ENCODE results near the gene GMEB2. TPM values are rescaled to one million over a fixed set of nuclear protein-coding genes. Genes with fewer than 3 reads are reported as not detected.
"Not testable (repeated sequence)": the region's sequence is repeated elsewhere in the genome, so short reads cannot be mapped to it uniquely, and the experiment has no call there.

Gene GMEB2
- total RNA-seq, 1 donor from 2014 or later, result 11.2 TPM

DNA sequence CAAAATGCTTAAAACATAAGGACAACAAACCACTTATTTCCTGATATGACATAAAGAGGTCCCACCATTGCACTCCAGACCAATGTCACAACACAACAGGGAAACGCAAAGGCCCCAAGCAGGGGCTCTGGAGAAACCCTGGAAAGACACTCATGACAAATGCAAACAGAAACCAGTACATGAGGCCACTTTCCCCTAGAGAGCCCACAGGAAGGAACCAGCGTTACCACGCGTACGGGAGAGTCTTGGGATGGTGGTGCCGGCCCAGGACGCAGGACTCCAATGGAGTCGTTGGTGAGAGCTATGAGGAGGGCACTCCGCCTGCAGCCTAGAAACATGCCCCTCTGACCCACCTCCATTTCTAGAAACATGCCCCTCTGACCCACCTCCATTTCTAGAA, 20.2 kb downstream of the GMEB2 start:
- peaks cover 9% of the 10 kb centered on the region for H3K27me3 Mint-ChIP-seq (ENCODE audit: unreplicated experiment)
- H3K4me1 Mint-ChIP-seq (ENCODE audit: unreplicated experiment), result no peaks in the 10 kb centered on the region
- H3K27ac Mint-ChIP-seq (ENCODE audit: unreplicated experiment), result peak overlapping the region; percentile 30
- no peak overlapping the region for H3K4me3 Mint-ChIP-seq (ENCODE audit: unreplicated experiment)
- peaks cover 10% of the 10 kb centered on the region for H3K36me3 Mint-ChIP-seq (ENCODE audit: low read depth, unreplicated experiment)
- DNase-seq (ENCODE audit: low spot score), result no peak
- no peaks in the 10 kb centered on the region for H3K9me3 Mint-ChIP-seq (ENCODE audit: unreplicated experiment)
- TF ChIP-seq, protein P1, sequence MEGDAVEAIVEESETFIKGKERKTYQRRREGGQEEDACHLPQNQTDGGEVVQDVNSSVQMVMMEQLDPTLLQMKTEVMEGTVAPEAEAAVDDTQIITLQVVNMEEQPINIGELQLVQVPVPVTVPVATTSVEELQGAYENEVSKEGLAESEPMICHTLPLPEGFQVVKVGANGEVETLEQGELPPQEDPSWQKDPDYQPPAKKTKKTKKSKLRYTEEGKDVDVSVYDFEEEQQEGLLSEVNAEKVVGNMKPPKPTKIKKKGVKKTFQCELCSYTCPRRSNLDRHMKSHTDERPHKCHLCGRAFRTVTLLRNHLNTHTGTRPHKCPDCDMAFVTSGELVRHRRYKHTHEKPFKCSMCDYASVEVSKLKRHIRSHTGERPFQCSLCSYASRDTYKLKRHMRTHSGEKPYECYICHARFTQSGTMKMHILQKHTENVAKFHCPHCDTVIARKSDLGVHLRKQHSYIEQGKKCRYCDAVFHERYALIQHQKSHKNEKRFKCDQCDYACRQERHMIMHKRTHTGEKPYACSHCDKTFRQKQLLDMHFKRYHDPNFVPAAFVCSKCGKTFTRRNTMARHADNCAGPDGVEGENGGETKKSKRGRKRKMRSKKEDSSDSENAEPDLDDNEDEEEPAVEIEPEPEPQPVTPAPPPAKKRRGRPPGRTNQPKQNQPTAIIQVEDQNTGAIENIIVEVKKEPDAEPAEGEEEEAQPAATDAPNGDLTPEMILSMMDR (IDR thresholded peaks at IDR 0.05; ENCODE audit: unreplicated experiment), result no peak

DNA sequence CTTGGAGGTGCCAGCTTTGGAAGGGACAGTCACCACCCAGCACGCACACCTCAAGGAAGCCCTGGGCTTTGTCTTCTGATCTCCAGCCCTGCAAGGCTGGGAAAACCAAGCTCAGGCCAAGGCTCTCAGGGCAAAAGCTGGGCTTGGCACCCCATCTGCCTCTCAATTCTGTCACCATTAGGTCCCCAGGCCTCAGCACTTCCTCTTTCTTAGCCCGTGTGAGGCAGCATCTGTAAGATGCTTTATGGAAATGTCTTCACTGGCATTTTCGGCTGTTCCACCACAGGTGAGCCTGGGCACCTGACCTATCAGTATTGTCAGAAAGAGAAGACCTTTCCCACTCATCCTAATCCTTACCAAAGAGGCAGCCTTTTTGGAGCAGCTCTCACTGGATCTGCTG, 24.6 kb downstream of the GMEB2 start:
- no peak for DNase-seq (ENCODE audit: low spot score)
- Mint-ChIP-seq H3K9me3 (ENCODE audit: unreplicated experiment) (no peaks in the 10 kb centered on the region), H3K36me3 (ENCODE audit: low read depth, unreplicated experiment) (peaks cover 21% of the 10 kb centered on the region)

DNA sequence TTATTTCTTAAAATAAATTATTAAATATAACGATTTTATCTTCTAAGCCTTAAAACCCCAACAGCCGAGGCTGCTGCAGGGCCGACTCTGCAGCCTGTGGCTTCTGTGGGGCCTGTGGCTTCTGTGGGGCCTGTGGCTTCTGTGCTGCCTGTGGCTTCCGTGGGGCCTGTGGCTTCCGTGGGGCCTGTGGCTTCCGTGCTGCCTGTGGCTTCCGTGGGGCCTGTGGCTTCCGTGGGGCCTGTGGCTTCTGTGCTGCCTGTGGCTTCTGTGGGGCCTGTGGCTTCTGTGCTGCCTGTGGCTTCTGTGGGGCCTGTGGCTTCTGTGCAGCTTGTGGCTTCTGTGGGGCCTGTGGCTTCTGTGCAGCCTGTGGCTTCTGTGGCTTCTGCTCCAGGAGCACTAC, 25.2 kb downstream of the GMEB2 start:
- not testable (repeated sequence) for H3K27me3 Mint-ChIP-seq (ENCODE audit: unreplicated experiment); H3K4me1 Mint-ChIP-seq (ENCODE audit: unreplicated experiment); DNase-seq (ENCODE audit: low spot score); H3K4me3 Mint-ChIP-seq (ENCODE audit: unreplicated experiment); H3K27ac Mint-ChIP-seq (ENCODE audit: unreplicated experiment); H3K9me3 Mint-ChIP-seq (ENCODE audit: unreplicated experiment)
- peaks cover 21% of the 10 kb centered on the region for H3K36me3 Mint-ChIP-seq (ENCODE audit: low read depth, unreplicated experiment)

More for the DNA sequence above, 24.6 kb downstream of the GMEB2 start:
- H3K4me3 Mint-ChIP-seq (ENCODE audit: unreplicated experiment), result no peak overlapping the region
- no peaks in the 10 kb centered on the region for H3K4me1 Mint-ChIP-seq (ENCODE audit: unreplicated experiment)
- H3K27me3 Mint-ChIP-seq (ENCODE audit: unreplicated experiment), result peaks cover 9% of the 10 kb centered on the region
- TF ChIP-seq, protein P1 (IDR thresholded peaks at IDR 0.05; ENCODE audit: unreplicated experiment), result no peak
- H3K27ac Mint-ChIP-seq (ENCODE audit: unreplicated experiment), result no peak overlapping the region

DNA sequence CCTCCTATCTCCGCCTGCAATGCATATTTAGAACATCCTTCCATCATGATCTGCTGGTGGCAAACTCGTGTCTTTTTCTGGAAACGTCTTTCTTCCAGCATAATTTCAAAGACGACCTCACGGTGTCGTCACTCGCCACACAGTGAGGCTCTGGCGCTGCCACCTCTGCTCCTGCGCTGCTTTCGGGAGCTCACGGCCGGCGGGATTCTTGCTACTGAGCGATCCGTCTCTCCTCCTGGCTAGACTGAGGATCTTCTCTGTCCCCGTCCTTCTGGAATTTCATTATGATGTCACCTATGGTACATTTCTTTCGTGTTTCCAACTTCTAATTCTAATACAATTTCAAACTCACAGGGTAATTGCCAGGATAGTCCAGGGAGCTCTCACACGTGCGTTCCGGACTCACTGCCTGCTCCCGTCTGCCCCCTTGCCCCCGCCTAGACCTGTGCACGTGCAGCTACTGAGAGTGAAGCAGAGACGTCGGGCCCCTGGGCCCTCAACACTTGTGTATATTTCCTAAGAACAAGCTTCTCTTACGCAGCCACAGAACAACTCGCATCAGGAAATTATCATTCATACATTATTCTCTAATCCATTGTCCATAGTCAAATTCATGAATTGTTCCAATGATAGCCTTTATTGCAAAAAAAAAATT, 27.4 kb downstream of the GMEB2 start:
- peaks cover 4% of the 10 kb centered on the region for H3K27me3 Mint-ChIP-seq (ENCODE audit: unreplicated experiment)
- H3K27ac Mint-ChIP-seq (ENCODE audit: unreplicated experiment), result no peak overlapping the region
- H3K4me3 Mint-ChIP-seq (ENCODE audit: unreplicated experiment), result peak overlapping the region; percentile 47
- no peaks in the 10 kb centered on the region for H3K4me1 Mint-ChIP-seq (ENCODE audit: unreplicated experiment)
- no peak for DNase-seq (ENCODE audit: low spot score)
- H3K9me3 Mint-ChIP-seq (ENCODE audit: unreplicated experiment), result no peaks in the 10 kb centered on the region
- peaks cover 21% of the 10 kb centered on the region for H3K36me3 Mint-ChIP-seq (ENCODE audit: low read depth, unreplicated experiment)
- TF ChIP-seq, protein P1 (IDR thresholded peaks at IDR 0.05; ENCODE audit: unreplicated experiment), result no peak

DNA sequence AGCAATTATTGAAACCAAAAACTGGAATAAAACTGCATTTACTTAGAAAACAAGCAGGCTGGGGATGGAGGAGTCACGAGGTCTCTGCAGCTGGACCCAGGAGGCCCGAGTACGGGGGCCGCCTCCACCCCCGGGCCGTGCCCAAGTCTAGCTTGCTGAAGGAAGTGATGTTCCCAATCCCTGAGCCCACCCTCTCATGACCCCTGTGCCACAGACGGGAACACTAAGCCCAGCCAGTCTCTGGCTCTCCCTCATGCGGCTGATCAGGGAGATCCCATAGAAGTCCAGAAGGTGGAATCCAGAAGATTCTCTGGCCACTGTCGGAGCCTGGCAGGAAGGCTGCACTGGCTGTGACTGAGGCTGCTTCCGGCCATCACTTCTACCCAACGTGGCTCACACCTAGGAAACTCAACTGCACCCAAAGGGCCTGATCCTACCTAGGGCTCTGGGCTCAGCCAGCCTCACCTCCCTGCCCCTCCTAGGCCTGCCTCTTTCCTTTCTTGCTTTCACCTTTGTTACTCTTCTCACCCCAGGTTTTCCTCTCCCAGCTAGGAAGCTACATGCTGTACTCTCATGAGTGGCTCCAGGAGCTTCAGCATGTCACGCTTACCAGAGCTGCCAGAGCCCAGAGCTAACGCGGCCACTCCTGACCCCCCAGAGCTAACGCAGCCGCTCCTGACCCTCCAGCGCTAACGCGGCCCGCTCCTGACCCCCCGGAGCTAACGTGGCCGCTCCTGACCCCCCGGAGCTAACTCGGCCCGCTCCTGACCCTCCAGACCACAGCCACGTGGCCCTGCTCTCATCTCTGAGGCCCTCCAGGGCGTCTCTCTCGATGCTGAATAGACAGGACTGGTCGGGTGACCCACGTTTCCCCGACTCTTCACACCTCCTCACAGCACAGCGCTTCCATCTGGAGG, 28.2 kb downstream of the GMEB2 start:
- H3K27ac Mint-ChIP-seq (ENCODE audit: unreplicated experiment), result no peak overlapping the region
- TF ChIP-seq, protein P1 (IDR thresholded peaks at IDR 0.05; ENCODE audit: unreplicated experiment), result no peak
- peaks cover 21% of the 10 kb centered on the region for H3K36me3 Mint-ChIP-seq (ENCODE audit: low read depth, unreplicated experiment)
- H3K4me1 Mint-ChIP-seq (ENCODE audit: unreplicated experiment), result no peaks in the 10 kb centered on the region
- H3K27me3 Mint-ChIP-seq (ENCODE audit: unreplicated experiment), result peaks cover 3% of the 10 kb centered on the region
- DNase-seq (ENCODE audit: low spot score), result no peak
- H3K4me3 Mint-ChIP-seq (ENCODE audit: unreplicated experiment), result peak overlapping the region; percentile 51
- H3K9me3 Mint-ChIP-seq (ENCODE audit: unreplicated experiment), result no peaks in the 10 kb centered on the region

All from endothelial cell (in vitro differentiated cells).